Stimulated activated CD4-positive, alpha-beta T cell treated with anti-CD3 and anti-CD28 coated beads, Interleukin-1b, Interleukin-23, amount 100 ng/mL, for 48 hours (primary cell): ENCODE measurements around the gene FEM1B.

ENCODE experiments used
- DNase-seq: peaks from one replicate; pipeline ENCODE4 v3.0.0-alpha.2; 2020

FEM1B gene

DNA sequence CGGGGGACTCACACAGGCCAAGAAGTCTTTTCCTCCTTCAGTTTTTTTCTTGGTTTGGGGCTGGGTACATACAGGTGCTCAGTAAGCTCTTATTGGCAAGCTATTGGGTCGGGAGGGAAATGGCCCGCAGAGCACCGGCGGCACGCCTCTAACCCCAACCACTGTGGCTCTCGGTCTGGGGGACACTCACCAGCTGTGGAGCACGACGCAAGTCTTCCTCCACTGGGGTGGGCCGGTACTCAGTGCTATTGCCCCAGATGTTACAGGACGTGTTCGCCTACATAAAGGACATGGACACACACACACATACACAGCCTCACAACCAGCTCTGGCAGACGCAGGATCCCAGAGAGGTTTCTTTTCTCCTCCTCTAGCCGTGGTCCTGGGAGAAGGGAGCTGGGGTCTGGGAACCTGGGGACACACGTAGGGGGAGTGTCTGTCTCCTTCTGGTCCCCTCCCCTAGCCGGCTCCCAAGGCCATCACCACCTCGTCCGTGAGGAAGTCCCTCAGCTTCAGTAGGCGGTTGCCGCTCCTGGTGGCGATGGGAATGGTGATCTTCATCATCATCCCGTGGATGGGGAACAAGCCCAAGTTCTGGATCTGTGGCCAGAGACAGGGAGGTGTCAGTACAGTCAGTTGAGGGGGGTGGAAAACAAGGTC is 33.4 kb downstream of the FEM1B start:
- DNase-seq: no peak

DNA sequence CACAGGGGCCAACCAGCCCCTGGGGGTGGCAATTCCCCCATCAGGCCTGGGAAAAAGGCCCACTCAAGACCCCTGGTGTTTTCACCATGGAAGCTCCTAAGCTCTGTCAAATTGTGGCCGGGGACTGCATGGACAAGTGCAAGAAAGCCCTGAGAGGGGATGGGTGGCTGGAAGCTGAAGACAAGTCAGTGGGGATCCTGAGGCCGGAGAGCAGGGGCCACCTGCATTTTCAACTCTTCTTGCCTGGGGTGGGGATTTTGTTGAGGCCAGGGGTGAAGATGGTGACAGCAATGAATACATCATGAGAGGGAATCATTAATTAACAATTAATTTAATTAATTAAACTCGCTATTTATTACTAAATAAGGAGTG is 33.9 kb downstream of the FEM1B start:
- no peak for DNase-seq

DNA sequence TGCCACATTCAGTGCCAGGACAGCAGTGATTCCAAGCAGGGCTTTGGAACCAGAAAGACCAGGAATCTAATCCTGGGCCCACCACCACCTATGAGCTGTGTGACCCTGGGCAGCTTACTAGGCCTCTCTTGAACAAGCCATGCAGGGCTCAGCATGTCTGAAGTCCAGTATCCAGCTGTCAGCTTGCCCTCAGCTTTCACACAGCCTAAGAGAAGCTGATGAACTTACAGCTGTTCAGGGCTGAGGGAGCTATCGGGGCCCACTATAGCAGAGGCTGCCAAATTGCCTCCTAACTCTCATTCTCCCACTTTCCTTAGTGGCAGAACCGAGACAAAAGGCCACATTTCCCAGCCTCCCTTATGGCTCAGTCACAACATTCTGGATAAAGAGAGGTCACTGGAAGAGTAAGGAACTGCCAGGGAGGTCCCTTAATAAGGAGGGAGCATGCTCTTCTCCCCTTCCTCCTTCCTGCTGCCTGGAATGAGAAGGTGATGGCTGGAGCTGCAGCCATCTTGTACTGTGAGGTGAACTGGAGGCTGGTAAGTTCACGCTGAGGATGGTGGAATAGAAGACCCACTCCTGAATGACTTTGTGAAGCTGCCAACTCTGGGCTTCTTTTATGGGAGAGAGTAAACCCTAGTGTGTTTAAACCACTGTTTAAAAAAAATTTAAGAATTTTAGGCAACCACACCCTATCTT is 34.5 kb downstream of the FEM1B start:
- DNase-seq: no peak

DNA sequence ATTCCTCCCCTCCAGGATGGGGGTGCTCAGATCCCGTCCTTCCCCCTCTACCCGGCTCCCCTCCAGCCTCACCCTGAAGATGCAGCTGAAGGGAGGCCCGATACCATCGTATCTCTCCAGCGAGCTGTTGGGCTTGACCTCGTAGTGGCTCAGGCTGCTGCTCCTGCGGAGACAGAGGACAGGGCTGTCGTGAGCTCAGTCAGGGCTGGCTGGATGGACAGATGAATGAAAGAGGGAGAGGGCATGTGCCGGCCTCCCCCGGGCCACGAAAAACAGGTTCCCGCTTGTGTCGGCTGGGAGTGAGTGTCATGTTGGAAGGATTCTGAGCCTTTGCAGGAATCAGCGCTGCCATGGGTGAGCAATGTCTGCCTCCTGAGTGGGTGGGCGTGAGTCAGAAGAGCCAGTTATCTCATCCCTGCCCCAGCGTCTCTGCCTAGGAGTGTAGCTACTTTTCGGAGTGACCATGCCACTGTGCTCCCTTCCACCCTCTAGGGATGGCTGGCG is 35.2 kb downstream of the FEM1B start:
- no peak for DNase-seq

DNA sequence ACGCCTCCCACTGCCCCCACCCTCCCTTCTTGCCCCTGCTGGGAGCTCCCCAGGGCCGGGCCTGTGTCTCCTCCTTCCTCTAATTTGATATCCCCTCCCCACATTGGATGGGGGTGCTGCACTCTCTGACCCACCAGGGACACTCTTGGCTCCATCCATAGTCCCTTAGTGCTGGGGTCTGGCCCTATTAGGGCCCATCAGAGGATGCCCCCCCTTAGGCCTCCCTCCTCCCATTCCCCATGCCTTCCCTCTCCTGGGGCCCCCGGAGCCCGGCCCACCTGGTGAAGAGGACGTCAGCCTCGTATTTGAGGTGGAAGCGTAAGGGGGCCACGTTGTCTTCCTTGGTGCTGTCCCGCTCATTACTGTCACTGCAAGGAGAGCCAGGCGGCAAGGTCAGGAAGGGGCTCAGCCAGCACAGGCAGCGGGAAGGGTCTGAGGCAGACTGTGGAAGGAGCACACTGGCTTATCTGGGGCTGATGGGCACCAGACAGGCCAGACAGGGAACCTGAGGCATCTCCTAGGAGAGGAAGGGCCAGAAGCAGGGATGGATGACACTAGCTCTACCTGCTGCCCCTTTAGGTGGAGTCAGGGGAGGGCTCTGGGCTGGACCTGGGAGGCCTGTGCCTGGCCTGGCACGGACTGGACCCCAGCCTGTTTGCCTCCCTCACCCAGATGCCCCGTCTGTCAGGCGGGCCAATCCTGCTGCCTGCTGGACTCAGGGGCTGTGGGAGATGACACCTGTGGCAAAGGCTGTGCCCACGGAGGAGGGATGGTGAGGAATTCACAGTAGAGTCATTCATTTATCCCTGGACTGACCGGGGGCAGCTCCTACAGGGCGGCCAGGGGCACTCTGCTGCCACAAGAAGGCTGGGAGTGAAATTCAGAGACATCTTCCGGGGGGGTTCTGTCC is 36.2 kb downstream of the FEM1B start:
- no peak for DNase-seq

DNA sequence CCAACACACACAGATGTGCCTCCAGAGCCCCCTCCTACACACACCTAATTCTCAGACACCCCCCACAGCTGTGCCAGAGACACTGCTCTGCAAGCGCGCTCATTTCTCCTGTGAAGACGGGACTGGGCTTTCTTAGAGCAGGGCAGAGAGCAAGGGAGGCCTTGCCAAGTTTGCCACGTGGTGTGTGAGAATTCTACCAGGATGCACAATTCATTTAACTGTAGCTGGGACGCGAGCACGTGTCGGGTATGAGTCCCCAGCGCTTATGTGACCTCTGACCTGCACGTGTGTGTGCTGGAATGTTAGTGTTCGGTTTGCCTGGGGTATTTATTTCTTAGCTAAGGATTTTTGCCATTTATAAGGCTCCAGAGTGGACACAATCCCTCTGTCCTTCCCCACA is 37.0 kb downstream of the FEM1B start:
- no peak for DNase-seq

DNA sequence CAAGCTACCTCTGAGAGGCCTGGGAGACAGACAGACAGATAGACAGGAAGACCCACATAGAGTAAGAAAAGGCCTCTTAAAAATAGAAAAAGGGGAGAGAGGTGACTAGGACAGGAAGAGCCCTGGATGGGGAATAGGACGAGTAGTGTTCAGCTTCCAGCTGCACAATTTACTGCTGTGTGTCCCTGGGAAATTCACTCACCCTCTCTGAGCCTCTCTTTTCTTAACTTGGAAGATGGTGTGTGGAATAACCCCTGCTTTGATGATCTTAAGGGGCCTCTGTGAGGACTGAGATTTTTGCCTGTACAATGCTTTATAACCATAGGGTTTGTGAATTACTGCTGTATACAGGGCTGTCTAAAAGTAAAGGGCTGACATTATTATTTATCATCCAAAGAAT is 37.5 kb downstream of the FEM1B start:
- no peak for DNase-seq

DNA sequence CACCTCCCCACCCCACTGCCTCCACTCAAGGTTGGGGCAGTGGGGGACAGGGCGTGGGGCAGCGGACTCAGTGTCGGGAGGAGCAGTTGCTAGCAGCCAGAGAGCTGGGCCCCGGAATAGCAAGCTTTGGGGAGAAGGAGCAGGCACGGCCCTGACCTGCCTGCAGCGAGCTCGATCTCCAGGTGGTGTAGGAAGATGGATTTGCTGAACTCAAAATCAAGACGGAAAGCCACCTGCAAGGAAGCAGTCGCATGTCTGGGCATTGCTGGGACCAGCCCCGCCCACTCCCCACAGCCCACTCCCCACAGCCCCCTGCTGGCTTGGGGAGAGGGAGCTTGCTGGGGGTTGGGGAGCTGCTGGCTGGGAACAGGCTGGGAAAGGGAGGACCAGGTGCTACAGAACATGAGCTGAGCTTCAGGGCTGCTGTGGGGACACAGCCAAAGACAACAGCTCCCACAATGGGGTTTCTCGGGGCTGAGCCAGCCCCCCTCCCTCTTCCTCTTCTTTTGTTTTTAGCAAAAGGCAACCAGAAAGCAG is 38.0 kb downstream of the FEM1B start:
- DNase-seq: no peak

DNA sequence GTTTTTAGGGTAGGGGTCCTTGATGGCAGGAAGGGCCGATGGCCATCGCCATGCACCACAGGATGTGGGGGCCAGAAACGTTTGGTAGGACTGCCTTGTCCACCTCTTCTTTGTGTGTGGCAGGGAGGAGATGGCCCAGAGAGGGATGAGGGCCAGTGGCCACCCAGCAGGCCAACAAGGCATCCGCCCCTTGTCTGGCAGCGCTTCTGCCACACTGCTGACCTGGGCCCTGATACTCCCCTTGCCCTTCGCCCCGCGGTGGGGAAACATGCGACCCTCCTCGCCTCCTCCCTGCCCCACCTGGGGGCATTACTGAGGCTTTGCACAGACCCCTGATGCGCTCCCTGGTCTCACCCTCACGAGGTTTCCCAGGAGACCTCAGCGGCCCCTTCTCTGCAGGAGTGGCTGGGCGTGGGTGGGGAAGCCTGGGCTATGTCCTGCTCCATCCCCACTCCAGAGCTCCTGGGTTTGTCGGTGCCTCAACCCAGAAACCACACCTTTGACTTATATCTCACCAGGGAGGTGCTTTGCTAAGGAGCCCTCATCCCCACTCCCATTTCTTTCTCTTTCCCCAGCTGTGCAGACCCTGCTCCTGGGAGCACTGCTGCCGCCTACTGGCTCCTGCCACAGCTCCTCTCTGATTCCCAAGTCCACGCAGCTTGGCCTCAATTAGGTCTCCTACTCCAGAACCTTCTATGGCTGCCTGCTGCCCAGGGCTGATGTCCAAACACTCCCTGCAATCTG is 38.7 kb downstream of the FEM1B start:
- DNase-seq: no peak

DNA sequence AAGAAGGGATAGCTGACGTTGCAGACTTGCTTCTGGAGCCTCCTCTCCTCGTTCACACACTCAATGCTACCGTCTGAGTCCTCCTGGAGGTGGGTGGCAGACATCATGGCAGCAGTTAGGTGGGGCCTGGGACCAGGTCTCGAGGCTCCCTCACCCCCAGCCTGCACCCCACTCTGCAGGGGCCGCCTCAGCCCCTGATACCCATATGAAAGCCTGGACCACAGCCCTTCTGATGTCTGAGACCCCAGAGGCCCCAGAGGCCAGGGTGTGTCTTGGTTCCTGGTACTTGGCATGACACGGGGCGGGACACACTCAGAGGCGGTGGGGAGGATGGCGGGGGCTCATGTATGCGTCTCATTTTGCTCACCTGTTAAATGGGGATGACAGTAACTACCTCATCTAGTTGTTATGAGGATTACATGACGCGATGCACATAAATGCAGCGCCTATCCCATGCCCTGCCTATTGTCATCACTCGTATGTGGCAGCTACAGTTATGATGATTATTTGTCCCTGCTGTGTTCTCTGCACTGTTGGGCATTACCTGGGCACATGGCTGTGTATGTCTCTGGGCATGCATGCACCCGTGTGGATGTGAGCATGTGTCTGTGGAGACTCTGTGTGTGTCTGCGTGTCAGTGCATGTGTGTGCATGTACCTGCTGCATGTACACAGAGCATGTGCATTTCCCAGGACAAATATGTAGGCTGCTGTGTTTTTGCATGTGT is 39.9 kb downstream of the FEM1B start:
- DNase-seq: no peak

DNA sequence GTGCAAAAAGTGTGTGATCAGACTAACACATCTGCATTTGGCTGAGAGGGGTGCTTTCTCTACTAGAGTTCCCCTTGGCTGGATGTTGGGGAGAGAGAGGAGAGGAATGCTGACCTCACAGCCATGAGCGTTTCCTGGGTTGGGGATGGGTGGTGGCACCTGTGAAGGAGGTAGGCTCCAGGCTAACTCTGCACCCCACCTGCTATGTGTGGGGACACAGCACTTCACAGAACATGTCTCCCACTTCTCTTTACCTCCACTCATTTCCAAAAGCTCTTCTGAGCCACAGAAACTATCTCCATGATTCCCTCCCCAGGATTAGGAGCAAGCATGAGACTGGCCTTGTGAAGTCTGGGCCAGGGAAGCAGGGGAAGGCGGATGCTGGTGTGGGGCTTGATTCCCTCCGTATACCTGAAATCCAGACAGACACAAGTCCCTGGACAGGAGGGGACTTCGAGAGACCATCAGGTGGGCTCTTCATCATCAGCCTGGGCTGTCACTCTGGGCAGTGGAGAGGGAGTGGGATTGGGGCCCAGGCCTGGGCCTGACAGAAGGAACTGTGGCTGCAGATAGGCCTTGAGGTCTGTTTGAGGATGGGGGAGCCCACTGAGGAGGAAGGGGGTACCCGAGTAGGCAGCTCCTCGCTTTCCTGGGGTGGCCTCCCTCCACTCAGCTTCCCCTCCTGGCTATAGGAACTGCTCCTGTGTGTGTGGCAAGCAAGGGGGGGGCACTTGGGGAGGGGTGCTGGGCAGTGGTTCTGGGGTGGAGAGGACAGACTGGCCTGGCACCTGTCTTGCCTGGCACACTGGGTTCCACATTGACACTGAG is 40.7 kb downstream of the FEM1B start:
- DNase-seq: no peak

DNA sequence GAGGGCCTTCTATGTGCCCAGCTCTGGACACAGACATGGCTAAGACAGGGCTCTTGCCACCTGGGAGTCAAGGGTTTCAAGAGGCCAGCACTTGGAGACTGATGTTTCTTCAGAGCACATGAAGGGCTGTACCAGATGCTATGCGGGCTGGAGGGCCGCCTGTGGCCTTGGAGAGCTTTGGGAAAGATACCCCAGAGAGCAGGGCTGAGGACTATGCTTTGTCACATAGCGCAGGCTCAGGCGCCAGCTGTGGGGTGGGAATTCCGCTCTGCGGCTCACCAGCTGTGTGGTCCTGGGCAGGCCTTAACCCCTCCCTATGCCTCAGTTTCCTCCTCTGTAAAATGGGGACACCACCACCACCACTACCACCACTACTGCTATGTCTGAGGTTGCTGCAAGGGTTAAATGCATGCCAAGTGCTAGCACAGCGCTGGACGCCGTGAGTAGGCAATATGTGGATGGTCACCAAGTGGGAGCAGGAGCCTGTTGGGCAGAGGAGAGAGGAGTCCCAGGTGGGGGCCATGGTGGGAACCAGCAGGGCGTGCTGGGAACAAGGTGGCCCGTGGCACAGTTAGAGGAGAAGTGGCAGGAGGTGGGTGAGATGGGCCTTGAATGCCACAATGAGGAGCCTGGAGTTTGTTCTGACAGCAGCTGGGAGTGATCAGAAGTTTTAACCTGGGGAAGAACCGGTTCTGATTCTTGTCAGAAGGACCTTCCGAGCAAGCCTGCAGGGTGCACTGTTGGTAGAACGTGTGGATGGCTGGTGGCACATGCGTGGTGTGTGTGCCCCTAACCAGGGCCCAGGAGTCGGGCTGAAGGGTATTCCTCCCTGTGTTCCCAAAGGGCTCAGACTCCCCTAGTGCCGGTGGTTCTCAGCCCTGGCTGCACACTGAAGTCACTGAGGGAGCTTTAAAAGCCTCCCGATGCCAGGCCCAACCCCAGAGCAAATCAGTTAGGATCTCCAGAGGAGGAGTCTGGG is 41.7 kb downstream of the FEM1B start:
- DNase-seq: no peak

DNA sequence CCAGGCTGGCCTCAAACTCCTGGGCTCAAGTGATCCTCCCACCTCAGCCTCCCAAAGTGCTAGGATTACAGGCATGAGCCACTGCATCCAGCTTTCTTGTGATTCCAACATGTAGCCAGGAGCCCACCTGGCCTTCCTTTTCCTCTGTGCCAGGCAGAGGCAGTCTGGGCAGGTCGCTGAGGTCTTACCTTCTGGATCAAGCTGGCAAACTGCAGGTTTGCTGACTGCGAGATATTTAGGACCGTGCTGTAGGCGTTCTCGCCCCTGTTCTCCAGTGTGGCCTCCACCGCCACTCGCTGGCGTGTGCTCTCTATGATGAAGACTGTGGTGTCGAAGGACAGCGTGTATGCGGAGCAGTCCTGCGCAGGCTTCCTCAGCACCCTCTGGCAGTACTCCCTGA is 42.5 kb downstream of the FEM1B start:
- no peak for DNase-seq

DNA sequence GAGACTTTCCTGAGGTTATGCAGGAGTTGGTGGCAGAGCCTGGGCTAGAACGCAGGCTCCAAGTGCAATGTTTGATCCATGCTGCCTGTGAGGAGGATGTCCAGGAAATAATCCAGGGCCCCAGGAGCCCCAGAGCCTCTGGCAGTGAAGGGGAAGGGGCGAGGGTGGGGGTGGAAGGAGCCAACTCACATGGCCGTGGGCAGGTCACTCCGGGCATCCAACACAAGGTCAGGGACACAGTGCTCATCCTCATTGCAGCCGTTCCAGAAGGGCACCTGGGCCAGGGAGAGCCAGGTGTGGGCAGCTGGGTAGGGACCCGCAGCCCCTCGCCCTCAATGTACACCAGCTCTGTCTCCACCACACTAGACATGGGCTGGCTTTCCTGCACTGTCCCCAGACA is 43.7 kb downstream of the FEM1B start:
- no peak for DNase-seq

DNA sequence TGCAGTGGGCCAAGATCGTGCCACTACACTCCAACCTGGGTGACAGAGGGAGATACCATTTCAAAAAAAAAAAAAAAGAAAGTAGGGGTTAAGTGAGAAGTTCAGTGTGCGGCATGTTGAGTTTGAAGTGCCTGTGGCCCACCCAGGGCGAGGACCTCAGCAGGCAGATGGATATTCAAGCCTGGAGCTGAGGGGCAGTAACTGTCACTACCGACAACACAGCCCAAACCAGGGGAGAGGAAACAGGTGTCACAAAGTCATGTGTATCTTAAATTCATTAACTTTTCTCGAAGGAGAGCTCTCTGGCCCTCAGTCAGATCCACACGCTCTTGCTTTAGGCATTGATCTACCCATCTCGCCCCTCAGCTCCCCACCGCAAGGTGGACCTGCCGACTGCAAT is 45.3 kb downstream of the FEM1B start:
- no peak for DNase-seq

DNA sequence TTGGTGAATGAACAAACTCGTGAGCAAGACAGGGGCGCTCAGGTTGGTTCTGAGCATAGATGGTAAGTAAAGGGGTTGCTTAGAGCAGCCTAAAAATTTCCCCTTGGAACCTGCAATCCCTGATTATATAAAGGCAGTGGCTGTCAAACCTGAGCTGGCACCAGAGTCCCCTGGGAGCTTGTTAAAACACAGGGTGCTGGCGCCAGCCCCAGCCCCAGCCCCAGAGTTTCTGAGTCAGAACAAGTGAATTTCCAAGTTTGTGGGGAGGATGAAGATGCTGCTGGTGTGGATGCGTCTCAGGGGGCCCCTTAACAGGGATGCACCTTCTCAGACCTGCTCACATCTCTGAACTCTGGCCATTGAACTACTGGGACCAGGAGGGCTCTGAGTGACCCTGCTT is 48.2 kb downstream of the FEM1B start:
- no peak for DNase-seq

DNA sequence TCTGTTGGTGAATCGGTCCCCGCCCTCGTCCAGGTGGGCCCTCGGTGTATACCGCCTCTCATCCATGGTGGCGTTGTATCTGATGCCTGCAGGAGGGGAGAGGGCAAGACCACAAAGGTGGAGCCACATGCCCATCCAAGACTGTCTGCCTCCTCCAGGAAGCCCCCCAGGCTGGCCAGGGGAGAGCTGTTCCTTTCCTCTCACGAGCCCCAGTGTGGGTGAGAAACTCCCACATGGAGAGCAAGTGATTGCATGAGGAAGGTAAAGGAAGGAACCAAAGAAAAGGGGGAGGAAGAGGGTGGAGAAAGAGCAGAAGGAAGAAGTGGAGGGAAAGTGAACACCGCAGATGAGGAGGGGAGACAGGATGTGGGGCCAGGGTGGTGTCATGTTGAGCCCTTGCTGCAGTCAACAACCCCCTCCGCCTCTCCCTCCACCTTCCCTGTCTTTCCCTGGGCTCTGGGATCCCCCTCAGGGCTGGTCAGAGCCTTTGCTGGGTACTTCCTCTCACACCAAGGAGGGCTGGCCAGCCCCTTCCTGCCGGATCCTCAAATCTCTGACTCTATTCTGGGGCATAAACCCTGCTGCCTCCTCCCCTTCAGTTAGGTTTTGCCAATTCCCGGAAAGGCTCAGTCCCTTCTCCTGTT is 49.3 kb downstream of the FEM1B start:
- no peak for DNase-seq

DNA sequence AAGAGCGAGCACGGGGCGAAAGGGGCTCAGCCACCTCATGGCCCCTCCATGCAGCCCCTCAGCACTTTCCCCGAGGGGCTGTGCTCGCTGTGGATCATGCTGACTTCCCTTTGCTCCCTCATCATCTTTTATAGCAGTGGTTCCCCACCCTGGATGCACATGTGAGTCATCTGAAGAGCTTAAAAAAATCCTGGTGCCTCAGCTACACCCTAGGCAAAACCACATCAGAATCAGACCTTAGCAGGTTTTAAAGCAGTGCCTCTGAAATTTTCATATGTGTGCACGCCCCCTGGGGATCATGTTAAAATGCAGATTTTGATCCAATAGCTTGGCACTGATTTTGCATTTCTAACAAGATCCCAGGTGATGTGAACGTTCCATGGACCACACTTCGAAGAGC is 50.9 kb downstream of the FEM1B start:
- no peak for DNase-seq

DNA sequence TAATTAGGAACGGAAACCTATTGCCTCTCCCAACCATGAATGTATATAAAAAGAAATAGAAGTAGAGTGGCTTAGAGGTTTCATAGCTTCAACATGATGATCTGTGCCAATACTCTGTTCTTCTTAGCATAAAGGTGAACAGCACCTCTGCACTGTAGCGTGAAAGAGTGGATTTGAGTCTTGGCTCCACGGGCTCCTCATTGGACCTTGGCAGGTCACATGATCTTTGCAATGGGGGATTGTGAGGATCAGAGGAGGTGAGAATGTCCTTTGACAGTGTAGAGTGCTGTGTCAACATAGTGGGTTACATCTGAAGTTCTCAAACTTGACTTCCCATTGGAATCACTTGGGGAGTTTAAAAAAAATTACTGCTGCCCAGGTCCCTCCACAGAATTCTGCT is 51.4 kb downstream of the FEM1B start:
- DNase-seq: no peak
